Stimulated activated naive CD8-positive, alpha-beta T cell treated with anti-CD3 and anti-CD28 coated beads, Interleukin-15, amount 100 ng/mL, for 72 hours (primary cell): ENCODE measurements around the gene PRR36.

ENCODE experiments used
- ATAC-seq: fragments of 150-1000 bp; cut with Tn5 transposase; 2 replicates; pipeline ENCODE4 v1.10.0; 2021; ENCODE audit warnings: mild to moderate bottlenecking, moderate library complexity
- DNase-seq, 2 donors: peaks; one replicate each; pipeline ENCODE4 v3.0.0; 2021 to 2022
- H3K27ac Mint-ChIP-seq, 2 donors: one replicate each; pipeline ENCODE4 v1.8.0; 2022; ENCODE audit warnings: mild to moderate bottlenecking in 2 of 2, mixed read lengths in 2 of 2, moderate library complexity in 2 of 2
- H3K27me3 Mint-ChIP-seq: one replicate; pipeline ENCODE4 v1.8.0; 2022; ENCODE audit warnings: mixed read lengths
- H3K4me1 Mint-ChIP-seq: one replicate; pipeline ENCODE4 v1.8.0; 2022; ENCODE audit warnings: mild to moderate bottlenecking, mixed read lengths
- H3K4me3 Mint-ChIP-seq, 2 donors: one replicate each; pipeline ENCODE4 v1.8.0; 2022; ENCODE audit warnings: mild to moderate bottlenecking in 2 of 2, mixed read lengths in 2 of 2, moderate library complexity in 1 of 2
- H3K9me3 Mint-ChIP-seq, 2 donors: one replicate each; pipeline ENCODE4 v1.8.0; 2022; ENCODE audit warnings: mixed read lengths in 2 of 2

Gene PRR36

GRCh38 chr19:7916103-7916954 lies 42.1 kb upstream of the PRR36 start:
- Mint-ChIP-seq H3K4me1 (peaks cover 55% of the 10 kb centered on the region), H3K9me3 (no peaks in the 10 kb centered on the region), H3K4me3 (peak overlapping the region; percentile 68 to 77), H3K27me3 (peaks cover 53% of the 10 kb centered on the region), H3K27ac (peak overlapping the region in 1 of 2 donors; percentile 48)
- DNase-seq, result peak; percentile 64 to 69
- ATAC-seq, result peak; percentile 34

GRCh38 chr19:7915250-7916102 lies 41.3 kb upstream of the PRR36 start:
- H3K27ac Mint-ChIP-seq, result no peak overlapping the region
- H3K4me1 Mint-ChIP-seq, result peaks cover 48% of the 10 kb centered on the region
- peaks cover 53% of the 10 kb centered on the region for H3K27me3 Mint-ChIP-seq
- DNase-seq (no peak), ATAC-seq (no peak)
- peak overlapping the region; percentile 68 to 77 for H3K4me3 Mint-ChIP-seq
- no peaks in the 10 kb centered on the region for H3K9me3 Mint-ChIP-seq

- Mint-ChIP-seq H3K9me3 (no peaks in the 10 kb centered on the region), H3K4me1 (peaks cover 40% of the 10 kb centered on the region), H3K27ac (no peak within 1 kb of the TSS), H3K27me3 (peaks cover 48% of the 10 kb centered on the region), H3K4me3 (peak within 1 kb of the TSS; percentile 68 to 77)
- ATAC-seq (no peak), DNase-seq (no peak)
These were observed 40.4 kb upstream of the PRR36 start, which contains the start of gene TGFBR3L for GRCh38 chr19:7914598-7915045. Gene TGFBR3L, plus strand, starts transcription at chr19:7914830.

GRCh38 chr19:7914099-7914498 lies 39.9 kb upstream of the PRR36 start:
- no peak for DNase-seq
- peaks cover 42% of the 10 kb centered on the region for H3K27me3 Mint-ChIP-seq
- H3K9me3 Mint-ChIP-seq, result no peaks in the 10 kb centered on the region
- no peak for ATAC-seq
- H3K27ac Mint-ChIP-seq, result no peak overlapping the region
- H3K4me3 Mint-ChIP-seq, result no peak overlapping the region
- H3K4me1 Mint-ChIP-seq, result peaks cover 35% of the 10 kb centered on the region

GRCh38 chr19:7913652-7914051 lies 39.5 kb upstream of the PRR36 start:
- Mint-ChIP-seq H3K9me3 (no peaks in the 10 kb centered on the region), H3K27ac (no peak overlapping the region), H3K27me3 (peaks cover 38% of the 10 kb centered on the region), H3K4me1 (peaks cover 31% of the 10 kb centered on the region), H3K4me3 (no peak overlapping the region)
- DNase-seq (no peak), ATAC-seq (no peak)

- H3K4me1 Mint-ChIP-seq, result peaks cover 30% of the 10 kb centered on the region
- no peak for ATAC-seq
These were observed 38.7 kb upstream of the PRR36 start for GRCh38 chr19:7912697-7913564.

GRCh38 chr19:7912144-7912696 lies 38.0 kb upstream of the PRR36 start:
- DNase-seq (no peak), ATAC-seq (no peak)
- H3K27me3 Mint-ChIP-seq, result peaks cover 24% of the 10 kb centered on the region
- no peak overlapping the region for H3K4me3 Mint-ChIP-seq
- H3K27ac Mint-ChIP-seq, result peak overlapping the region in 1 of 2 donors; percentile 95
- no peaks in the 10 kb centered on the region for H3K9me3 Mint-ChIP-seq
- H3K4me1 Mint-ChIP-seq, result peaks cover 32% of the 10 kb centered on the region

More at GRCh38 chr19:7912697-7913564, 38.7 kb upstream of the PRR36 start:
- no peaks in the 10 kb centered on the region for H3K9me3 Mint-ChIP-seq
- H3K27me3 Mint-ChIP-seq, result peaks cover 31% of the 10 kb centered on the region
- no peak overlapping the region for H3K4me3 Mint-ChIP-seq
- DNase-seq, result no peak
- H3K27ac Mint-ChIP-seq, result no peak overlapping the region

- DNase-seq (no peak), ATAC-seq (no peak)
- H3K27ac Mint-ChIP-seq, result peak overlapping the region in 1 of 2 donors; percentile 95
- no peaks in the 10 kb centered on the region for H3K9me3 Mint-ChIP-seq
- peaks cover 33% of the 10 kb centered on the region for H3K4me1 Mint-ChIP-seq
- H3K4me3 Mint-ChIP-seq, result no peak overlapping the region
- peaks cover 18% of the 10 kb centered on the region for H3K27me3 Mint-ChIP-seq
These were observed 37.4 kb upstream of the PRR36 start for GRCh38 chr19:7911508-7912143.

GRCh38 chr19:7910321-7911161 lies 36.4 kb upstream of the PRR36 start:
- no peak overlapping the region for H3K27ac Mint-ChIP-seq
- peaks cover 35% of the 10 kb centered on the region for H3K4me1 Mint-ChIP-seq
- ATAC-seq (no peak), DNase-seq (no peak)
- H3K27me3 Mint-ChIP-seq, result peaks cover 10% of the 10 kb centered on the region
- H3K9me3 Mint-ChIP-seq, result no peaks in the 10 kb centered on the region
- no peak overlapping the region for H3K4me3 Mint-ChIP-seq

- no peak overlapping the region for H3K27ac Mint-ChIP-seq
- ATAC-seq (peak; percentile 10), DNase-seq (no peak)
- peaks cover under 1% of the 10 kb centered on the region for H3K27me3 Mint-ChIP-seq
- peaks cover 38% of the 10 kb centered on the region for H3K4me1 Mint-ChIP-seq
- no peaks in the 10 kb centered on the region for H3K9me3 Mint-ChIP-seq
- no peak overlapping the region for H3K4me3 Mint-ChIP-seq
These were observed 35.4 kb upstream of the PRR36 start for GRCh38 chr19:7909471-7910067.

GRCh38 chr19:7908742-7909461 lies 34.7 kb upstream of the PRR36 start:
- ATAC-seq, result no peak
- DNase-seq, result no peak
- no peaks in the 10 kb centered on the region for H3K9me3 Mint-ChIP-seq
- no peak overlapping the region for H3K4me3 Mint-ChIP-seq
- peaks cover 42% of the 10 kb centered on the region for H3K4me1 Mint-ChIP-seq
- no peaks in the 10 kb centered on the region for H3K27me3 Mint-ChIP-seq
- H3K27ac Mint-ChIP-seq, result no peak overlapping the region

- Mint-ChIP-seq H3K4me3 (no peak overlapping the region), H3K27me3 (no peaks in the 10 kb centered on the region), H3K4me1 (peaks cover 46% of the 10 kb centered on the region), H3K9me3 (no peaks in the 10 kb centered on the region), H3K27ac (no peak overlapping the region)
- DNase-seq (no peak), ATAC-seq (no peak)
These were observed 34.0 kb upstream of the PRR36 start for GRCh38 chr19:7908078-7908699.
